Activated CD8-positive, alpha-beta T cell treated with anti-CD3 and anti-CD28 coated beads for 36 hours (primary cell): ENCODE measurements around the gene FAM222B. TPM values are rescaled to one million over a fixed set of nuclear protein-coding genes. Genes with fewer than 3 reads are reported as not detected.
"Not testable (repeated sequence)": the region's sequence is repeated elsewhere in the genome, so short reads cannot be mapped to it uniquely, and the experiment has no call there.

Experiments used
- ATAC-seq: fragments of 200-7000 bp; cut with Tn5 transposase; one replicate; pipeline ENCODE4 v1.10.0; 2021; ENCODE audit warnings: mild to moderate bottlenecking, moderate library complexity
- CTCF ChIA-PET: fragments of 350-600 bp; sonication (Branson Sonifier 250); formaldehyde crosslinking; loops from one replicate; lab custom pipeline; 2021; ENCODE audit warnings: antibody characterized with exemption; lab: Charles Lee
- POLR2A ChIA-PET: fragments of 350-600 bp; sonication (Branson Sonifier 250); formaldehyde crosslinking; loops from one replicate; lab custom pipeline; 2021; ENCODE audit warnings: antibody characterized with exemption; lab: Charles Lee
- DNase-seq: peaks from one replicate; pipeline ENCODE4 v3.0.0-alpha.2; 2020
- H3K27ac Mint-ChIP-seq: one replicate; pipeline ENCODE4 v1.8.0; 2021; ENCODE audit warnings: mild to moderate bottlenecking, mixed read lengths
- H3K27me3 Mint-ChIP-seq: one replicate; pipeline ENCODE4 v1.8.0; 2021; ENCODE audit warnings: mixed read lengths
- H3K36me3 Mint-ChIP-seq: one replicate; pipeline ENCODE4 v1.8.0; 2021; ENCODE audit warnings: low read depth, mixed read lengths
- H3K4me1 Mint-ChIP-seq: one replicate; pipeline ENCODE4 v1.8.0; 2021; ENCODE audit warnings: low read depth, mixed read lengths
- H3K4me3 Mint-ChIP-seq: one replicate; pipeline ENCODE4 v1.8.0; 2021; ENCODE audit warnings: mild to moderate bottlenecking, moderate library complexity, mixed read lengths
- H3K9me3 Mint-ChIP-seq: one replicate; pipeline ENCODE4 v1.8.0; 2021; ENCODE audit warnings: mixed read lengths
- CTCF ChIP-seq: fragments of 200-600 bp; IDR thresholded peaks from one replicate; pipeline ENCODE4 v1.8.0; 2022; ENCODE audit warnings: antibody characterized with exemption, mild to moderate bottlenecking
- intact Hi-C: fragments of 100-400 bp; cut with micrococcal nuclease; formaldehyde crosslinking; loops from one replicate; pipeline ENCODE4 v1.10.0; 2022
- total RNA-seq, 2 experiments: library from RNA; stranded (reverse); gene quantifications; one replicate each; pipeline ENCODE4 v1.2.3, GENCODE V29; 2021

The FAM222B gene
- total RNA-seq, 2 experiments from 2014 or later: 14.7 to 15.2 TPM

GRCh38 chr17:28878981-28879380 lies 36.4 kb upstream of the FAM222B start:
- ChIA-PET CTCF (interaction anchor here (1.2 to 2.3 kb wide), 6 partner anchors 14 to 168 kb away, joined by 3 to 21 read pairs (median 5); no protein-coding TSS in a partner anchor), POLR2A (interaction anchor here (0.6 to 1.8 kb wide), 4 partner anchors 9 to 159 kb away, joined by 3 to 6 read pairs (median 4); partner anchors contain the start of genes FLOT2 and RPL23A)
- H3K4me1 Mint-ChIP-seq: peaks cover 29% of the 10 kb centered on the region
- DNase-seq (peak; percentile 55), ATAC-seq (peak; percentile 57)
- no peak for TF ChIP-seq CTCF
- no peak overlapping the region for H3K4me3 Mint-ChIP-seq
- H3K27ac Mint-ChIP-seq: peak overlapping the region; percentile 7
- no peaks in the 10 kb centered on the region for H3K27me3 Mint-ChIP-seq
- intact Hi-C loops: loop anchor here (10.0 kb wide), 1 partner anchor 64 kb away; no protein-coding TSS in a partner anchor
- peaks cover 23% of the 10 kb centered on the region for H3K36me3 Mint-ChIP-seq
- H3K9me3 Mint-ChIP-seq: no peaks in the 10 kb centered on the region

- ChIA-PET POLR2A (interaction anchor here (0.5 to 1.8 kb wide), 5 partner anchors 9 to 72 kb away, joined by 3 to 6 read pairs (median 4); partner anchors contain the start of gene FLOT2), CTCF (interaction anchor here (1.2 to 2.3 kb wide), 6 partner anchors 15 to 168 kb away, joined by 3 to 21 read pairs (median 5); no protein-coding TSS in a partner anchor)
- H3K4me3 Mint-ChIP-seq: no peak overlapping the region
- H3K27me3 Mint-ChIP-seq: no peaks in the 10 kb centered on the region
- DNase-seq: no peak
- TF ChIP-seq CTCF: no peak
- H3K9me3 Mint-ChIP-seq: no peaks in the 10 kb centered on the region
- peak; percentile 40 for ATAC-seq
- H3K4me1 Mint-ChIP-seq: peaks cover 29% of the 10 kb centered on the region
- intact Hi-C loops: loop anchor here (10.0 kb wide), 1 partner anchor 64 kb away; no protein-coding TSS in a partner anchor
- H3K36me3 Mint-ChIP-seq: peaks cover 23% of the 10 kb centered on the region
- H3K27ac Mint-ChIP-seq: no peak overlapping the region
Measured at GRCh38 chr17:28878158-28878910, 35.7 kb upstream of the FAM222B start.

GRCh38 chr17:28877150-28877711 lies 34.6 kb upstream of the FAM222B start:
- CTCF ChIA-PET: interaction anchor here (2.1 to 2.3 kb wide), 2 partner anchors 113 to 114 kb away, joined by 7 to 21 read pairs; no protein-coding TSS in a partner anchor
- Mint-ChIP-seq H3K36me3 (peaks cover 22% of the 10 kb centered on the region), H3K4me1 (peaks cover 30% of the 10 kb centered on the region)
- H3K9me3 Mint-ChIP-seq, H3K27me3 Mint-ChIP-seq, ATAC-seq, H3K27ac Mint-ChIP-seq, H3K4me3 Mint-ChIP-seq, DNase-seq: not testable (repeated sequence)
- intact Hi-C loops: loop anchor here (10.0 kb wide), 1 partner anchor 62 kb away; no protein-coding TSS in a partner anchor
- POLR2A ChIA-PET: interaction anchor here (0.8 to 1.4 kb wide), 3 partner anchors 8 to 16 kb away, joined by 3 to 4 read pairs (median 3); no protein-coding TSS in a partner anchor

DNA sequence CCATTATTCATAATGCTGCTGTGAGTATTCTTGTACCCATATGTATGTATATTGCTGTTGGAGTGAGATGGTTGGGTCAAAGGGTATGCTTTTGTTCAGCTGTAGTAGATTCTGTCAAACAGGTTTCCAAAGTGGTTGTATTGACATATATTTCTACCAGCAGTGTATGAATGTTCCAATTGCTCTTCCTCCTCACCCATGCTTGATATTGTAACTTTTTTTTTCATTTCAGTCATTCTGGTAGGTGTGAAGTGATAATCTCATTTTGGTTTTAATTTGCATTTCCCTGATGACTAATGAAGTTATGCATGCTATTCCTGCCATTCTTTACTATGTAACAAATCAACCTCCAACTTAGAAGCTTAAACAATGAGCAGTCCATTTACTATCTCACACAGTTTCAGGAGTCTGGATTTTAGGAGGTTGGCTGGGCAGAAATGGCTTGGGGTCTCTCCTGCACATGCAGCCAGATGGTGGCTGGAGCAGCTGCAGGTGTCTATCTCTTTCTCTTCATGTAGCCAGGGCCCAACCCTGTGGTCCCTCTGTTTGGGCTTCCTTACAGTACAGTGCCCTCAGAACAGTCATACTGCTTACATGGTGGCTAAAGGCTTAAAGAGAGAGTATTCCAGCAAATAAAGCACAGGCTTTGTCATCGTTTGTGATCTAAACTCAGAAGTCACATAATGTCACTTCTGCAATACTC lies 33.4 kb upstream of the FAM222B start:
- TF ChIP-seq CTCF: no peak
- H3K4me3 Mint-ChIP-seq: no peak overlapping the region
- peaks cover 40% of the 10 kb centered on the region for H3K4me1 Mint-ChIP-seq
- H3K9me3 Mint-ChIP-seq: no peaks in the 10 kb centered on the region
- H3K27me3 Mint-ChIP-seq: no peaks in the 10 kb centered on the region
- peak; percentile 48 for ATAC-seq
- peaks cover 17% of the 10 kb centered on the region for H3K36me3 Mint-ChIP-seq
- H3K27ac Mint-ChIP-seq: peak overlapping the region; percentile 47
- ChIA-PET CTCF (interaction anchor here (1.0 to 2.1 kb wide), 4 partner anchors 27 to 149 kb away, joined by 3 to 7 read pairs (median 3); no protein-coding TSS in a partner anchor), POLR2A (interaction anchor here (1.0 to 1.7 kb wide), 4 partner anchors 17 to 150 kb away, joined by 3 to 5 read pairs (median 4); partner anchors contain the start of genes FAM222B and TLCD1)
- peak; percentile 40 for DNase-seq
- intact Hi-C loops: loop anchor here (1.0 to 10.0 kb wide), 2 partner anchors 50 to 61 kb away; no protein-coding TSS in a partner anchor
